Lower lobe of right lung (tissue), 2 donors: Measurements from ENCODE around the gene LCORL. TPM values are rescaled to one million over a fixed set of nuclear protein-coding genes. Genes with fewer than 3 reads are reported as not detected.

Experiments
- ATAC-seq, 2 donors: fragments of 200-7000 bp; cut with Tn5 transposase; one replicate each; pipeline ENCODE4 v1.9.1; 2020 to 2022; ENCODE audit warnings: mild to moderate bottlenecking in 2 of 2, moderate library complexity in 2 of 2
- DNase-seq: peaks from one replicate; pipeline ENCODE4 v3.0.0-alpha.2; 2020
- H3K27ac ChIP-seq: fragments of 200-600 bp; one replicate; pipeline ENCODE4 v1.8.0; 2022
- H3K27me3 ChIP-seq: fragments of 200-600 bp; one replicate; pipeline ENCODE4 v1.8.0; 2022; ENCODE audit warnings: low read depth
- H3K36me3 ChIP-seq: fragments of 200-600 bp; one replicate; pipeline ENCODE4 v1.8.0; 2022; ENCODE audit warnings: mild to moderate bottlenecking
- H3K4me1 ChIP-seq: fragments of 200-600 bp; one replicate; pipeline ENCODE4 v1.8.0; 2022
- H3K4me3 ChIP-seq: fragments of 200-600 bp; one replicate; pipeline ENCODE4 v1.8.0; 2022; ENCODE audit warnings: mild to moderate bottlenecking
- H3K9me3 ChIP-seq: fragments of 200-600 bp; one replicate; pipeline ENCODE4 v1.8.0; 2022
- intact Hi-C: fragments of 100-400 bp; cut with DNase I; formaldehyde crosslinking; loops from one replicate; pipeline ENCODE4 v1.11.0; 2022
- total RNA-seq: library from RNA; stranded (reverse); fragmentation: NEBNext Ultra II Directional; extraction: Animal tissue kit (Norgen Biotek cat#: 25700); gene quantifications from one replicate; pipeline ENCODE4 v1.2.1, GENCODE V29; 2021
- TF ChIP-seq, protein P1 (sequence below): fragments of 200-600 bp; IDR thresholded peaks from one replicate; pipeline ENCODE4 v1.8.0; 2022; ENCODE audit warnings: antibody characterized with exemption, mild to moderate bottlenecking
- donor health status: DM: no; HTN: yes; CAD: no; lungs with severe emphysema.

LCORL gene
- total RNA-seq, 1 donor from 2014 or later, result 13.6 TPM

DNA sequence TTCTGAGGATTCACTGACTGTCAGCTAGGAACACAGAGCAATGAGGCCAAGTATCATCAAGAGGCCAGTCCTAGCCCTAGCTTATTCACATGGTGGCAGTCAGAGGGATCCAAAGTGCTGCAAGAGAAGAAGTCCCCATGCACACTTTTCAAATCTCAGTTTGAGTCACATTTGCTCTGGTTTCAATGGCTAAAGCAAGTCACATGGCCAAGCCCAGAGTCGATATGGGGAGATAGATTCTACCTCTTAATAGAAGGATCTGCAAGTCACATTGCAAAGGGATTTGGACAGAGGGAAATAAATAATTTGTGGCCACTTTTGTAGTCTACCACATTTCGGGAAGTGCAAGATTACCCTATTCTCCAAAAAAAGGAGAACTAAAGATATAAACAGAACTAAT lies 3.7 kb upstream of the LCORL start:
- ATAC-seq (no peak), DNase-seq (no peak)
- Histone ChIP-seq H3K36me3 (no peaks in the 10 kb centered on the region), H3K27me3 (no peaks in the 10 kb centered on the region), H3K4me3 (no peak overlapping the region), H3K9me3 (no peaks in the 10 kb centered on the region), H3K4me1 (peaks cover 5% of the 10 kb centered on the region), H3K27ac (no peak overlapping the region)
- intact Hi-C loops, result no loop called here
- TF ChIP-seq, protein P1, sequence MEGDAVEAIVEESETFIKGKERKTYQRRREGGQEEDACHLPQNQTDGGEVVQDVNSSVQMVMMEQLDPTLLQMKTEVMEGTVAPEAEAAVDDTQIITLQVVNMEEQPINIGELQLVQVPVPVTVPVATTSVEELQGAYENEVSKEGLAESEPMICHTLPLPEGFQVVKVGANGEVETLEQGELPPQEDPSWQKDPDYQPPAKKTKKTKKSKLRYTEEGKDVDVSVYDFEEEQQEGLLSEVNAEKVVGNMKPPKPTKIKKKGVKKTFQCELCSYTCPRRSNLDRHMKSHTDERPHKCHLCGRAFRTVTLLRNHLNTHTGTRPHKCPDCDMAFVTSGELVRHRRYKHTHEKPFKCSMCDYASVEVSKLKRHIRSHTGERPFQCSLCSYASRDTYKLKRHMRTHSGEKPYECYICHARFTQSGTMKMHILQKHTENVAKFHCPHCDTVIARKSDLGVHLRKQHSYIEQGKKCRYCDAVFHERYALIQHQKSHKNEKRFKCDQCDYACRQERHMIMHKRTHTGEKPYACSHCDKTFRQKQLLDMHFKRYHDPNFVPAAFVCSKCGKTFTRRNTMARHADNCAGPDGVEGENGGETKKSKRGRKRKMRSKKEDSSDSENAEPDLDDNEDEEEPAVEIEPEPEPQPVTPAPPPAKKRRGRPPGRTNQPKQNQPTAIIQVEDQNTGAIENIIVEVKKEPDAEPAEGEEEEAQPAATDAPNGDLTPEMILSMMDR, result no peak

DNA sequence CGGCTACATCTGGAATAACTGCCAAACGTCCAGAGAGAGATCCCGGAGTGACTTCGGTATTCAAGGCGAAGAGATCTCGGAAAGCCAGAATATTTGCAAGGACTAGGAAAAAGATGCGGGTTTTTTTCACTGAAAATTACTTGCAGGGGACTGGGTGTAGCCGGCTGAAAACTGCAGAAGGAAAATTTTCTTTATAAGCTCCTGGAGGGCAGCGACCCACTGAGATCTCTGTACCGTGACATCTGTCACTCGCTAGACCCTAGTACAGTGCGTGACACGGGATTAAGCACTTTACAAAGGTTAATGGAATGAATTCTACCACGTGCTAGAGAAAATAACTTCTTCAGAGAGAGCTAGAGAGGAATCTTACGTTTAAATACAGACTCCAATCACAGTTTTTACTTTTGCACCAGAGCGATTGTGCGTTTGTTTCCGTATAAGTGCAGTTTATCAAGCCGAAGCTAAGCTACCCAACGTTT lies 1.1 kb upstream of the LCORL start:
- H3K27me3 ChIP-seq, result no peaks in the 10 kb centered on the region
- peaks cover 14% of the 10 kb centered on the region for H3K4me1 ChIP-seq
- H3K4me3 ChIP-seq, result peak overlapping the region; percentile 88
- intact Hi-C loops, result no loop called here
- TF ChIP-seq, protein P1, result no peak
- no peak for ATAC-seq
- DNase-seq, result no peak
- no peaks in the 10 kb centered on the region for H3K9me3 ChIP-seq
- no peaks in the 10 kb centered on the region for H3K36me3 ChIP-seq
- H3K27ac ChIP-seq, result peak overlapping the region; percentile 90

DNA sequence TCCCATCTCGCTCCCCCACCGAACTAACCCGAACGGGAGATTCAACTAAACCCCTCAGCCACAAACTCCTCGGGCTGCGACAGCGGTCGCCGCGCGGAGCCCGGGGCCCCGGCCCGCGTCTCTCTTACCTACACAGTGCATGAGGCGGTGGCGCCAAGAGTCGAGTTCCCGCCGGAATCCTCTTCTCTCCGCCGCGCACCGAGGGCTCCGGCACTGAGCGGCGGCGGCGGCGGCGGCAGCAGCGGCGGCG lies 160 bp downstream of the LCORL start:
- no peaks in the 10 kb centered on the region for H3K9me3 ChIP-seq
- DNase-seq, result no peak
- intact Hi-C loops, result no loop called here

DNA sequence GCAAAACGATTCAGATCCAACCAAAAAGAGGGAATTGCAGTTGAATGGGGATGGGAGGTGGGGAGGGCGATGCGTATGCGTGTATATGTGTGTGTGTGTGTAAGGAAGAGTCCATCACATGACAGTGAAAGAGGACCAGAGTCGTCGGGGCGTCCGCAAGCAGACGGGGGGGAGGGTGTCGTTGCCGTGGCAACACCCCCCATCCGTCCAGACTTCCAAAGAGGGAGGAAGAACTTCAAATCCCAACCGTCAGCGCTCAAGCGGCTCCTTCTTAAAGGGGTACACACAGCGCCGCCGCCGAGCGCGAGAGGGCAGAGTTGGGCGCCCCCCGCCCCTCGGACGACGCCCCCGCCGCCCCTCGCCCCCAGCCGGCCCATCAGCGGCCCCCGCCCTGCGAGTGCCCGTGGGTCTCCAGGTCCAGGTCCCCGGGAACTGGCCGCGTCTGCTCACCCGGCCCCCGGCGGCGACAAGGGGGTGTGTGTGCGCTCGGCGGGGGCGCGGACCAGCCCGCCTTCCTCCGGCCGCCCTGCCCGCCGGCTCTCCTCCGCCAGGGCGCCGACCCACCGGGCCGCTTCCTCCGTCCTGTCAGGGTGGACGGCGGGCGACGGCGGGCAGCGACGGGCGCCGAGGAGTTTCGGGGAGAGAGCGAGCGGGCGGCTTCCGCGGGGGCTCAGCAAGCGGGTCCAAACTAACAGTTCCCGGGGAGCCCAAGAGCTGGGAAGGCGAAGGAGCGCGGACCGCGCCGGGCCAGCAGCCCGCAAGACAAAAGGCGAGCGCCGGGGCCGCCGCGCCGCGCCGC lies 685 bp downstream of the LCORL start:
- DNase-seq (peak; percentile 80), ATAC-seq (peak; percentile 37 to 61)
- TF ChIP-seq, protein P1, result no peak
- Histone ChIP-seq H3K9me3 (no peaks in the 10 kb centered on the region), H3K4me3 (peak overlapping the region; percentile 88), H3K36me3 (no peaks in the 10 kb centered on the region), H3K27me3 (no peaks in the 10 kb centered on the region), H3K4me1 (peaks cover 14% of the 10 kb centered on the region), H3K27ac (peak overlapping the region; percentile 90)
- intact Hi-C loops, result no loop called here

More for the DNA sequence above, 160 bp downstream of the LCORL start:
- peaks cover 14% of the 10 kb centered on the region for H3K4me1 ChIP-seq
- H3K27ac ChIP-seq, result peak overlapping the region; percentile 90
- ATAC-seq, result peak in 1 of 2 donors; percentile 35
- TF ChIP-seq, protein P1, result no peak
- no peaks in the 10 kb centered on the region for H3K36me3 ChIP-seq
- peak overlapping the region; percentile 88 for H3K4me3 ChIP-seq
- H3K27me3 ChIP-seq, result no peaks in the 10 kb centered on the region

DNA sequence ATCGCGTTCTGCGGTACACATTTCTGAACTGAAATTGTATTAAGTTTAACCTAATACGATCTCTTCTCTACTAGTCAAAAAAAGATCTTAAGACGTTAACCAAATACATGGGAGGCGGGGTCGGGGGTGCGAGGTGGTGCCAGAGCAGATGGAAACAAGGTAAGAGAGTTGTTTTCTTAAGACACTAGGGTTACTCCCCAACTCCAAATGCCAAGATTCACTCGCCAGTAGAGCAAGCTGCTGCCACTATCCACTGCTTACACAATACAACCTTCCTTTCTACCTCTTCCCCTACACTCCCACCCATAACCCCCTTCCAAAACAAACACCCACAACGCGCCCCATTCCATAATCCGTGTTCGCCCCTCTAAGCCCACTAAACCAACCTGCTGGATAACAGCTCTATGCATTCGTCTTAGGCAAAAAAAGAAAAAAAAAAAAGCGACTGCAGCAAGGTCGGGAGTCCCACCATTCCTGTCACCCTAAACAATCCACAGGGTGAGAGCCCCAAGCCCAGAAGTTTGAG lies 1.3 kb downstream of the LCORL start:
- Histone ChIP-seq H3K27ac (peak overlapping the region; percentile 90), H3K9me3 (no peaks in the 10 kb centered on the region), H3K4me3 (peak overlapping the region; percentile 88), H3K4me1 (peaks cover 14% of the 10 kb centered on the region), H3K36me3 (no peaks in the 10 kb centered on the region), H3K27me3 (no peaks in the 10 kb centered on the region)
- intact Hi-C loops, result no loop called here
- TF ChIP-seq, protein P1, result no peak
- ATAC-seq, result no peak
- no peak for DNase-seq
